ENCODE data around the gene MARCHF11. TPM values are rescaled to one million over a fixed set of nuclear protein-coding genes. Genes with fewer than 3 reads are reported as not detected.

The MARCHF11 gene
- total RNA-seq, 1 experiment from 2014 or later, result 0.37 TPM

- H2BK20ac ChIP-seq (ENCODE audit: low read depth, low read length, poor library complexity, severe bottlenecking), result no peak overlapping the region
- no peak overlapping the region for H4K5ac ChIP-seq (ENCODE audit: insufficient read length, low read depth, low read length)
- no peak overlapping the region for H4K8ac ChIP-seq (replicated peaks; ENCODE audit: insufficient read length, low read depth, low read length)
- no CpG with 5 or more reads among the region's 3 CpGs for WGBS (ENCODE audit: extremely low coverage, insufficient read length, low lambda C conversion rate)
- no peak overlapping the region for H2BK15ac ChIP-seq (ENCODE audit: low read depth, low read length)
- no peaks in the 10 kb centered on the region for H3K79me2 ChIP-seq (ENCODE audit: insufficient read depth, low read length)
- H3K4me1 Mint-ChIP-seq, result peaks cover 0 to 2% of the 10 kb centered on the region in 2 experiments; a peak in 2 of 4 replicates
- H3K4me1 ChIP-seq (ENCODE audit: insufficient read depth, low read length), result no peaks in the 10 kb centered on the region
- H2AFZ ChIP-seq (ENCODE audit: low read length), result no peak overlapping the region
- no peak overlapping the region for H3T11ph ChIP-seq (ENCODE audit: low read length)
- no peak overlapping the region for H3K9ac ChIP-seq (ENCODE audit: extremely low read depth, insufficient read length, low read length)
- no peaks in the 10 kb centered on the region for H3K27me3 Mint-ChIP-seq (ENCODE audit: low read depth)
- H3K9me3 Mint-ChIP-seq, result peaks cover 0 to 3% of the 10 kb centered on the region in 2 experiments; a peak in 2 of 5 replicates
- no peak overlapping the region for H2AK5ac ChIP-seq (ENCODE audit: insufficient read length, low read length)
- H3K27ac ChIP-seq (ENCODE audit: insufficient read length, low read depth, low read length), result no peak overlapping the region
- H3K4me3 Mint-ChIP-seq, result no peak overlapping the region
- no peak overlapping the region for H2BK120ac ChIP-seq (ENCODE audit: low read depth, low read length, poor library complexity, severe bottlenecking)
- no peak overlapping the region for H3K27ac Mint-ChIP-seq
- no peak overlapping the region for H3K14ac ChIP-seq (ENCODE audit: insufficient read depth, low read length)
- no peak for TF ChIP-seq CTCF (conservative IDR thresholded peaks at IDR 0.05)
- H2BK12ac ChIP-seq (ENCODE audit: insufficient read length, low read depth, low read length), result no peak overlapping the region
- H3K36me3 Mint-ChIP-seq (ENCODE audit: insufficient read depth in 1 of 3, low read depth in 3 of 3), result peaks cover 0 to 5% (median 2%) of the 10 kb centered on the region in 3 experiments; a peak in 2 of 7 replicates
- H3K79me1 ChIP-seq (ENCODE audit: insufficient read depth, low read depth, low read length, poor library complexity, severe bottlenecking), result no peaks in the 10 kb centered on the region
- no peaks in the 10 kb centered on the region for H3K27me3 ChIP-seq (ENCODE audit: insufficient read depth, low read length)
- H3K9me3 ChIP-seq (ENCODE audit: control insufficient read depth, low read depth, low read length), result no peaks in the 10 kb centered on the region
- H3K4ac ChIP-seq (ENCODE audit: low read depth, low read length), result no peak overlapping the region
- H3K4me2 ChIP-seq (ENCODE audit: insufficient read depth, insufficient read length, low read length), result no peak overlapping the region
- H4K20me1 ChIP-seq (ENCODE audit: control insufficient read depth, insufficient read depth, insufficient read length), result no peaks in the 10 kb centered on the region
- no peak overlapping the region for H3K23ac ChIP-seq (ENCODE audit: insufficient read length, low read depth, low read length)
- H3K56ac ChIP-seq (ENCODE audit: insufficient read length, low read depth, low read length), result no peak overlapping the region
- DNase-seq, result no peak
- H4K91ac ChIP-seq (ENCODE audit: insufficient read length, low read depth, low read length), result no peak overlapping the region
- no peaks in the 10 kb centered on the region for H3K23me2 ChIP-seq (ENCODE audit: insufficient read length, low read depth, low read length, poor library complexity, severe bottlenecking)
- H2BK5ac ChIP-seq (ENCODE audit: insufficient read length, low read length), result no peak overlapping the region
- no peak overlapping the region for H3K18ac ChIP-seq (ENCODE audit: insufficient read length, low read depth, low read length)
These were observed 128.3 kb downstream of the MARCHF11 start for GRCh38 chr5:16051246-16051755.
